GM12872 (cell line): ENCODE data around the gene EIPR1.

Source experiments
- TF ChIP-seq, protein P1 (sequence below): IDR thresholded peaks from 3 replicates; pipeline ENCODE4 v1.5.1; 2011; ENCODE audit warnings: low read depth, mild to moderate bottlenecking, low read length, moderate library complexity; ENCODE audit not compliant: insufficient read depth

EIPR1 gene

GRCh38 chr2:3336844-3337243 lies 40.8 kb downstream of the EIPR1 start:
- TF ChIP-seq, protein P1, sequence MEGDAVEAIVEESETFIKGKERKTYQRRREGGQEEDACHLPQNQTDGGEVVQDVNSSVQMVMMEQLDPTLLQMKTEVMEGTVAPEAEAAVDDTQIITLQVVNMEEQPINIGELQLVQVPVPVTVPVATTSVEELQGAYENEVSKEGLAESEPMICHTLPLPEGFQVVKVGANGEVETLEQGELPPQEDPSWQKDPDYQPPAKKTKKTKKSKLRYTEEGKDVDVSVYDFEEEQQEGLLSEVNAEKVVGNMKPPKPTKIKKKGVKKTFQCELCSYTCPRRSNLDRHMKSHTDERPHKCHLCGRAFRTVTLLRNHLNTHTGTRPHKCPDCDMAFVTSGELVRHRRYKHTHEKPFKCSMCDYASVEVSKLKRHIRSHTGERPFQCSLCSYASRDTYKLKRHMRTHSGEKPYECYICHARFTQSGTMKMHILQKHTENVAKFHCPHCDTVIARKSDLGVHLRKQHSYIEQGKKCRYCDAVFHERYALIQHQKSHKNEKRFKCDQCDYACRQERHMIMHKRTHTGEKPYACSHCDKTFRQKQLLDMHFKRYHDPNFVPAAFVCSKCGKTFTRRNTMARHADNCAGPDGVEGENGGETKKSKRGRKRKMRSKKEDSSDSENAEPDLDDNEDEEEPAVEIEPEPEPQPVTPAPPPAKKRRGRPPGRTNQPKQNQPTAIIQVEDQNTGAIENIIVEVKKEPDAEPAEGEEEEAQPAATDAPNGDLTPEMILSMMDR = no peak

- TF ChIP-seq, protein P1 = no peak
These were observed 42.9 kb downstream of the EIPR1 start for GRCh38 chr2:3334392-3335345.

DNA sequence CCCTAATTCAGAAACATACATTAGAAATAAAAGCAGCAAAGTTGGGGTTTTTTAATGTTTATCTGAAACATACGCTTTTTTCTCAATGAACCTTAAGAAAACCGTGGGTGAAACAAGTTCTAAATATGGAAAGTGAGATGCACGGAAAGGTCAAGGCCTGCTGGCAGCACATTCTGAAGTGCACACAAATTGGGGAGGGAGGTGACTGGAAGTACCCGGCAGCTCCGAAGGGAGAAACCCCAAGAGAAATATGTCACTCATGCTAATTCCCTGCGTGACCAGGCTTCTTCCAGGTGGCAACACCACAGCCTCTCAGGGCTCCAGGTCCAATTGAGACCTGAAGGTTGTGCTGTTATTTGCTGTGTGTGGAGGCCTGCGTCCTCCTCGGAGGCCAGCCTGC lies 45.5 kb downstream of the EIPR1 start:
- TF ChIP-seq, protein P1 = no peak

DNA sequence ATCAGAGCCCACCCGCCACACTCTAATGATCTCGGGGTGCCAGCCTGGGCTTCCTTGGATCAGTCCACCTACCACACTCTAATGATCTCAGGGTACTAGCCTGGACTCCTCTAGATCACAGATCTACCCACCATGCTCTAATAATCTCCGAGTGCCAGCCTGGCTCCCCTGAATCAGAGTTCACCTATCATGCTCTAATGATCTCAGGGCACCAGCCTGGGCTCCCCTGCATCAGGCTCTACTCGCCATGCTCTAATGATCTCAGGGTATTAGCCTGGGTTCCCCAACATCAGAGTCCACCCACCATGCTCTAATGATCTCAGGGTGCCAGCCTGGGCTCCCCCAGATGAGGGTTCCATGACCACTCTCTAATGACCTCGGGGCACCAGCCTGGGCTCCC lies 48.1 kb downstream of the EIPR1 start:
- TF ChIP-seq, protein P1 = no peak

DNA sequence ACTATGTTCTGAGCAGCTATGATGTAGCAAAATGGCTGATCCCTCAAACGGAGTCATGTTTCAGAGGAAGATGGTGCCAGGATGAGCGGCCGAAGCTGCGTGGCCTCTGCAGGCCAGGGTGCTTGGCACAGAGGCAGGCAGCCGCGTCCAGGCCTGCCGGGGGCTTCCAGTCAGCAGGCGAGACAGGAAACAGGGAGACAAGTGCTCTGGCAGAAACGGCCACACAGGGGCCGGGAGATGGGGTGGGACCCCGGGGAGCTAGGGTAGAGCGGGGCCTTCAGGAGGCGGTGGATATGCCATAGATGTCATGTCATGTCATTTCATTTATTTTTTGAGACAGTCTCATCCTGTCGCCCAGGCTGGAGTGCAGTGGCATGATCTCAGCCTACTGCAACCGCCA lies 50.7 kb downstream of the EIPR1 start:
- TF ChIP-seq, protein P1 = no peak

GRCh38 chr2:3326182-3326537 lies 51.5 kb downstream of the EIPR1 start:
- TF ChIP-seq, protein P1 = no peak

GRCh38 chr2:3325458-3326181 lies 52.0 kb downstream of the EIPR1 start:
- TF ChIP-seq, protein P1 = no peak
